HepG2 (cell line): Measurements from ENCODE around the gene NDUFS2. TPM values are rescaled to one million over a fixed set of nuclear protein-coding genes. Genes with fewer than 3 reads are reported as not detected.
A peak's percentile ranks its signal among the peaks of the same experiment; 100 is the strongest.

Experiments used
- FOXP1 ChIP-seq, 2 experiments: fragments of 450-650 bp in 1 of 2; IDR thresholded peaks; 2 replicates each; pipeline ENCODE4 v1.6.1; 2017 to 2018; ENCODE audit warnings: antibody characterized with exemption in 1 of 2
- POGK ChIP-seq: sonication (generic); formaldehyde crosslinking; conservative IDR thresholded peaks from 2 replicates; pipeline ENCODE4 v1.8.0; 2022; ENCODE audit warnings: mild to moderate bottlenecking, moderate library complexity, missing genetic modification reagents
- RBFOX2 ChIP-seq: fragments of 200-400 bp; formaldehyde crosslinking; IDR thresholded peaks from 2 replicates; pipeline ENCODE4 v1.6.1; 2017; ENCODE audit warnings: low read depth, mild to moderate bottlenecking, low read length
- SRF ChIP-seq: IDR thresholded peaks from 2 replicates; pipeline ENCODE4 v1.6.1; 2011; ENCODE audit warnings: mild to moderate bottlenecking, low read depth, low read length, moderate library complexity
- STAG1 ChIP-seq: sonication (generic); formaldehyde crosslinking; IDR thresholded peaks from 2 replicates; pipeline ENCODE4 v1.4.0; 2020; ENCODE audit warnings: missing genetic modification reagents
- TCF7L2 ChIP-seq: IDR thresholded peaks from 2 replicates; pipeline ENCODE4 v1.6.1; 2011; ENCODE audit warnings: mild to moderate bottlenecking, low read depth, low read length, moderate library complexity
- XBP1 ChIP-seq: sonication (generic); formaldehyde crosslinking; IDR thresholded peaks from 2 replicates; pipeline ENCODE4 v1.5.0; 2020; ENCODE audit warnings: missing genetic modification reagents
- ZBTB20 ChIP-seq: sonication (generic); formaldehyde crosslinking; IDR thresholded peaks from 2 replicates; pipeline ENCODE4 v1.8.1; 2023; ENCODE audit warnings: missing genetic modification reagents, low read depth, mild to moderate bottlenecking, borderline replicate concordance
- ZNF260 ChIP-seq: sonication (generic); formaldehyde crosslinking; IDR thresholded peaks from 2 replicates; pipeline ENCODE4 v1.4.0; 2020; ENCODE audit warnings: missing genetic modification reagents, low read depth, mild to moderate bottlenecking, borderline replicate concordance
- ZNF3 ChIP-seq: IDR thresholded peaks from 2 replicates; pipeline ENCODE4 v1.7.0; 2017; ENCODE audit warnings: inconsistent platforms
- ZNF335 ChIP-seq: sonication (generic); formaldehyde crosslinking; IDR thresholded peaks from 2 replicates; pipeline ENCODE4 v1.4.0; 2020; ENCODE audit warnings: missing genetic modification reagents
- ZNF34 ChIP-seq: sonication (generic); formaldehyde crosslinking; IDR thresholded peaks from 2 replicates; pipeline ENCODE4 v1.4.0; 2020; ENCODE audit warnings: mild to moderate bottlenecking, missing genetic modification reagents, borderline replicate concordance
- ZNF343 ChIP-seq: sonication (generic); formaldehyde crosslinking; IDR thresholded peaks from 2 replicates; pipeline ENCODE4 v1.4.0; 2020; ENCODE audit warnings: mild to moderate bottlenecking, missing genetic modification reagents
- ZNF468 ChIP-seq: sonication (generic); formaldehyde crosslinking; IDR thresholded peaks from 2 replicates; pipeline ENCODE4 v1.8.0; 2022; ENCODE audit warnings: mild to moderate bottlenecking, moderate library complexity, missing genetic modification reagents
- ZNF556 ChIP-seq: sonication (generic); formaldehyde crosslinking; IDR thresholded peaks from 2 replicates; pipeline ENCODE4 v1.4.0; 2020; ENCODE audit warnings: mild to moderate bottlenecking, missing genetic modification reagents, borderline replicate concordance
- ZNF614 ChIP-seq: IDR thresholded peaks from 2 replicates; pipeline ENCODE4 v1.6.1; 2018; ENCODE audit warnings: missing biosample characterization, missing genetic modification reagents, inconsistent platforms, borderline replicate concordance
- ZNF788 ChIP-seq: sonication (generic); formaldehyde crosslinking; IDR thresholded peaks from 2 replicates; pipeline ENCODE4 v1.5.0; 2020; ENCODE audit warnings: mild to moderate bottlenecking, missing genetic modification reagents, borderline replicate concordance
- ZUFSP ChIP-seq: sonication (generic); formaldehyde crosslinking; IDR thresholded peaks from 2 replicates; pipeline ENCODE4 v1.9.0; 2021; ENCODE audit warnings: missing genetic modification reagents, mild to moderate bottlenecking, borderline replicate concordance
- polyA plus RNA-seq, 8 experiments: library from polyadenylated mRNA; depleted of rRNA in 3 of 8; stranded (reverse) in 7 of 8; unstranded in 1 of 8; fragments of >200 nt; fragmentation: Illumina TruSeq in 4 of 8; extraction: Trizol in 4 of 8; gene quantifications; 2 replicates each; pipeline versions ENCODE4 v1.2.1 to v1.2.3, GENCODE V29; 2011 to 2016; ENCODE audit warnings: low read depth in 4 of 8, missing spikeins in 1 of 8, mixed read lengths in 1 of 8; ENCODE audit not compliant: insufficient read depth in 1 of 8
- total RNA-seq, 5 experiments: library from RNA; depleted of rRNA; stranded (reverse); fragments of >200 nt; fragmentation: Illumina TruSeq; extraction: Trizol; gene quantifications; 2 replicates each; pipeline ENCODE4 v1.2.3, GENCODE V29; 2016; ENCODE audit warnings: low read depth in 1 of 5
- TF ChIP-seq, protein P1 (sequence below): sonication (generic); formaldehyde crosslinking; IDR thresholded peaks from 2 replicates; pipeline ENCODE4 v1.8.1; 2023; ENCODE audit warnings: mild to moderate bottlenecking, missing genetic modification reagents
- TF ChIP-seq, protein P2 (sequence below): sonication (generic); formaldehyde crosslinking; IDR thresholded peaks from 2 replicates; pipeline ENCODE4 v1.4.0; 2020; ENCODE audit warnings: mild to moderate bottlenecking, missing genetic modification reagents
- TF ChIP-seq, protein P3 (sequence below): sonication (generic); formaldehyde crosslinking; IDR thresholded peaks from 2 replicates; pipeline ENCODE4 v1.4.0; 2020; ENCODE audit warnings: mild to moderate bottlenecking, missing genetic modification reagents
- TF ChIP-seq, protein P4 (sequence below): IDR thresholded peaks from 2 replicates; pipeline ENCODE4 v1.6.1; 2016; ENCODE audit warnings: missing genetic modification reagents, missing compliant biosample characterization
- TF ChIP-seq, protein P5 (sequence below): sonication (generic); formaldehyde crosslinking; IDR thresholded peaks from 2 replicates; pipeline ENCODE4 v1.4.0; 2020; ENCODE audit warnings: missing genetic modification reagents, mild to moderate bottlenecking, borderline replicate concordance

NDUFS2 gene
- total and polyA plus RNA-seq, 2 of the 13 experiments (the other 11 are each of a cell fraction or from before 2014, with no cell fraction given) = 89.9 to 118 TPM

DNA sequence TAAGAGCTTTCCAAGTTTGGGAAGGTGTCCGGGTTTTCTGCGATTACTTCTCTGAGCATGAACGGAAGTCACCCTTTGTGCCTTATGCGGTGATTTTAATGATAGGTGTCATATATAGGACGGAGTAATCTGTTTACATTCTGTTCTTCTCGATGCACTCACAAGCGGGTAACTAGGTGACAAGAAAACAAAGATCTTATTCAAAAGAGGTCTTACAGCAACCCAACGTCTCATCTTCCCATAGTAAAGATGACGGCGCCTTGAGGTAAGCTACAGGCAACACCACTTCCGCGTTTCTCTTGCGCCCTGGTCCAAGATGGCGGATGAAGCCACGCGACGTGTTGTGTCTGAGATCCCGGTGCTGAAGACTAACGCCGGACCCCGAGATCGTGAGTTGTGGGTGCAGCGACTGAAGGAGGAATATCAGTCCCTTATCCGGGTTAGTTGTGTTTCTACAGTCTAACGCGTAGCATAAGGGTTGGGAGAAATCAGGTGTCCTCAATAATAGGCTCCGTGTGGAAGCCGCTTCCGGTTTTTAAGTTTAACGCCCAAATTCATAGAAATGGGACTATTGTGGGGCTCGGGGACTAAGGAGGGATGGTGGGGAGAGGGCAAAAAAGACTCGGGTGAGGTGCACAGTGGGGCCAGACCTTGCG, 48.4 kb upstream of the NDUFS2 start, which contains the start of gene UFC1 (continued):
- no peak for TF ChIP-seq ZNF3 (CRISPR knock-in tag)
- TF ChIP-seq ZNF614 = peak; percentile 28; the same call in 1 of the 2 replicates
- peak; percentile 64; the same call in 1 of the 2 replicates for TF ChIP-seq ZNF335 (CRISPR knock-in tag)
- TF ChIP-seq, protein P1, sequence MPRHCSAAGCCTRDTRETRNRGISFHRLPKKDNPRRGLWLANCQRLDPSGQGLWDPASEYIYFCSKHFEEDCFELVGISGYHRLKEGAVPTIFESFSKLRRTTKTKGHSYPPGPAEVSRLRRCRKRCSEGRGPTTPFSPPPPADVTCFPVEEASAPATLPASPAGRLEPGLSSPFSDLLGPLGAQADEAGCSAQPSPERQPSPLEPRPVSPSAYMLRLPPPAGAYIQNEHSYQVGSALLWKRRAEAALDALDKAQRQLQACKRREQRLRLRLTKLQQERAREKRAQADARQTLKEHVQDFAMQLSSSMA (CRISPR knock-in tag) = no peak
- TF ChIP-seq, protein P2, sequence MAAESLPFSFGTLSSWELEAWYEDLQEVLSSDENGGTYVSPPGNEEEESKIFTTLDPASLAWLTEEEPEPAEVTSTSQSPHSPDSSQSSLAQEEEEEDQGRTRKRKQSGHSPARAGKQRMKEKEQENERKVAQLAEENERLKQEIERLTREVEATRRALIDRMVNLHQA (CRISPR knock-in tag) = no peak
- TF ChIP-seq ZNF34 (CRISPR knock-in tag) = no peak; the same call in 1 of the 2 replicates
- peak; percentile 68; the same call in 1 of the 2 replicates for TF ChIP-seq ZBTB20 (CRISPR knock-in tag)
- 0 out of 2 replicates have a peak, but pooled peaks have one; percentile 57 for TF ChIP-seq ZNF788
- no peak for TF ChIP-seq ZNF468 (CRISPR knock-in tag)
- TF ChIP-seq, protein P3, sequence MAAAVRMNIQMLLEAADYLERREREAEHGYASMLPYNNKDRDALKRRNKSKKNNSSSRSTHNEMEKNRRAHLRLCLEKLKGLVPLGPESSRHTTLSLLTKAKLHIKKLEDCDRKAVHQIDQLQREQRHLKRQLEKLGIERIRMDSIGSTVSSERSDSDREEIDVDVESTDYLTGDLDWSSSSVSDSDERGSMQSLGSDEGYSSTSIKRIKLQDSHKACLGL (CRISPR knock-in tag) = no peak
- peak; percentile 75 for TF ChIP-seq POGK (CRISPR knock-in tag)
- no peak for TF ChIP-seq ZNF343 (CRISPR knock-in tag)
- TF ChIP-seq TCF7L2 = no peak
- peak; percentile 31; the same call in 1 of the 2 replicates for TF ChIP-seq ZNF556 (CRISPR knock-in tag)
- 0 out of 2 replicates have a peak, but pooled peaks have one; percentile 38 for TF ChIP-seq SRF
- TF ChIP-seq STAG1 (CRISPR knock-in tag) = no peak
- TF ChIP-seq ZNF260 (CRISPR knock-in tag) = no peak
- TF ChIP-seq ZUFSP (CRISPR knock-in tag) = no peak
- peak; percentile 69 for TF ChIP-seq RBFOX2
- TF ChIP-seq, protein P4, sequence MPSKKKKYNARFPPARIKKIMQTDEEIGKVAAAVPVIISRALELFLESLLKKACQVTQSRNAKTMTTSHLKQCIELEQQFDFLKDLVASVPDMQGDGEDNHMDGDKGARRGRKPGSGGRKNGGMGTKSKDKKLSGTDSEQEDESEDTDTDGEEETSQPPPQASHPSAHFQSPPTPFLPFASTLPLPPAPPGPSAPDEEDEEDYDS (CRISPR knock-in tag) = peak; percentile 82
- TF ChIP-seq, protein P5, sequence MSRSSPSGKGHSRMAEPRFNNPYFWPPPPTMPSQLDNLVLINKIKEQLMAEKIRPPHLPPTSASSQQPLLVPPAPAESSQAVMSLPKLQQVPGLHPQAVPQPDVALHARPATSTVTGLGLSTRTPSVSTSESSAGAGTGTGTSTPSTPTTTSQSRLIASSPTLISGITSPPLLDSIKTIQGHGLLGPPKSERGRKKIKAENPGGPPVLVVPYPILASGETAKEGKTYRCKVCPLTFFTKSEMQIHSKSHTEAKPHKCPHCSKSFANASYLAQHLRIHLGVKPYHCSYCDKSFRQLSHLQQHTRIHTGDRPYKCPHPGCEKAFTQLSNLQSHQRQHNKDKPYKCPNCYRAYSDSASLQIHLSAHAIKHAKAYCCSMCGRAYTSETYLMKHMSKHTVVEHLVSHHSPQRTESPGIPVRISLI (CRISPR knock-in tag) = no peak
- TF ChIP-seq FOXP1 (IDR thresholded peaks at IDR 0.05) = no peak
- no peak for TF ChIP-seq FOXP1 (CRISPR knock-in tag; IDR thresholded peaks at IDR 0.05)
- TF ChIP-seq XBP1 (CRISPR knock-in tag) = no peak
